Measurements from ENCODE around the gene CRYZL1. TPM values are rescaled to one million over a fixed set of nuclear protein-coding genes. Genes with fewer than 3 reads are reported as not detected.
A peak's percentile ranks its signal among the peaks of the same experiment; 100 is the strongest.

CRYZL1 gene
- polyA plus RNA-seq, 1 donor (not counting 4 experiments of a cell fraction or from before 2014, with no cell fraction given) = 48.9 TPM

- Histone ChIP-seq H3K79me2 (ENCODE audit: control insufficient read depth, insufficient read depth, low read length) (no peaks in the 10 kb centered on the region), H3K27ac (ENCODE audit: control insufficient read depth, insufficient read depth, low read length) (no peak overlapping the region), H2AFZ (ENCODE audit: control insufficient read depth, low read length) (no peak overlapping the region), H3K4me3 (ENCODE audit: control insufficient read depth in 2 of 3, extremely low read depth in 1 of 3, insufficient read depth in 2 of 3, low read depth in 1 of 3, low read length in 3 of 3) (no peak overlapping the region), H3K4me2 (ENCODE audit: control insufficient read depth, extremely low read depth, insufficient read depth, low read depth, low read length) (no peak overlapping the region), H3K36me3 (ENCODE audit: control insufficient read depth in 2 of 2, extremely low read depth in 1 of 2, insufficient read depth in 2 of 2, low read length in 2 of 2) (peaks cover 9 to 16% of the 10 kb centered on the region in 2 experiments), H3K27me3 (ENCODE audit: control insufficient read depth, extremely low read depth, insufficient read depth, low read length) (no peaks in the 10 kb centered on the region), H3K9ac (ENCODE audit: control insufficient read depth, extremely low read depth, insufficient read depth, low read length) (no peak overlapping the region), H4K20me1 (ENCODE audit: control insufficient read depth, extremely low read depth, insufficient read depth, low read length) (no peaks in the 10 kb centered on the region), H3K9me1 (ENCODE audit: control insufficient read depth, extremely low read depth, insufficient read depth, low read length) (no peaks in the 10 kb centered on the region), H3K9me3 (ENCODE audit: control insufficient read depth, low read depth, low read length) (no peaks in the 10 kb centered on the region), H3K4me1 (ENCODE audit: control insufficient read depth, extremely low read depth, insufficient read depth, low read length) (no peaks in the 10 kb centered on the region)
- no peak for DNase-seq (ENCODE audit: low read depth, low spot score)
- dilution Hi-C loops (cut with MboI; ENCODE audit: extremely low pct_ligation_motif_present, low sequenced_read_pairs) = no loop called here
- no peak for FAIRE-seq
- TF ChIP-seq CTCF (optimal IDR thresholded peaks at IDR 0.05 in 1 of 3, IDR thresholded peaks at IDR 0.05 in 1 of 3, conservative IDR thresholded peaks at IDR 0.05 in 1 of 3; ENCODE audit: extremely low read depth in 1 of 3, insufficient read depth in 2 of 3, low read length in 3 of 3) = no peak
- TF ChIP-seq EZH2 (IDR thresholded peaks at IDR 0.05; ENCODE audit: low read length) = no peak
Measured at GRCh38 chr21:33598051-33598450, 43.5 kb downstream of the CRYZL1 start.

GRCh38 chr21:33588485-33589335 lies 52.8 kb downstream of the CRYZL1 start, which contains the start of gene DONSON:
Gene DONSON (minus strand): TSS chr21:33588684. CDS start chr21:33588641, 43 bp downstream.
- Histone ChIP-seq H3K9me3 (ENCODE audit: control insufficient read depth, low read depth, low read length) (no peaks in the 10 kb centered on the region), H3K9me1 (ENCODE audit: control insufficient read depth, extremely low read depth, insufficient read depth, low read length) (no peaks in the 10 kb centered on the region), H3K27me3 (ENCODE audit: control insufficient read depth, extremely low read depth, insufficient read depth, low read length) (no peaks in the 10 kb centered on the region), H3K4me2 (ENCODE audit: control insufficient read depth, extremely low read depth, insufficient read depth, low read depth, low read length) (peak within 1 kb of the TSS; percentile 98), H4K20me1 (ENCODE audit: control insufficient read depth, extremely low read depth, insufficient read depth, low read length) (no peaks in the 10 kb centered on the region), H3K79me2 (ENCODE audit: control insufficient read depth, insufficient read depth, low read length) (peaks cover 16% of the 10 kb centered on the region), H3K27ac (ENCODE audit: control insufficient read depth, insufficient read depth, low read length) (peak within 1 kb of the TSS; percentile 69), H3K9ac (ENCODE audit: control insufficient read depth, extremely low read depth, insufficient read depth, low read length) (peak within 1 kb of the TSS; percentile 88), H3K36me3 (ENCODE audit: control insufficient read depth in 2 of 2, extremely low read depth in 1 of 2, insufficient read depth in 2 of 2, low read length in 2 of 2) (peaks cover 0 to 5% of the 10 kb centered on the region in 2 experiments), H2AFZ (ENCODE audit: control insufficient read depth, low read length) (peak within 1 kb of the TSS; percentile 97), H3K4me3 (ENCODE audit: control insufficient read depth in 2 of 3, extremely low read depth in 1 of 3, insufficient read depth in 2 of 3, low read depth in 1 of 3, low read length in 3 of 3) (peak within 1 kb of the TSS; percentile 59 to 91 (median 79)), H3K4me1 (ENCODE audit: control insufficient read depth, extremely low read depth, insufficient read depth, low read length) (peaks cover 5% of the 10 kb centered on the region)
- TF ChIP-seq CTCF (optimal IDR thresholded peaks at IDR 0.05 in 1 of 3, IDR thresholded peaks at IDR 0.05 in 1 of 3, conservative IDR thresholded peaks at IDR 0.05 in 1 of 3; ENCODE audit: extremely low read depth in 1 of 3, insufficient read depth in 2 of 3, low read length in 3 of 3) (no peak), EZH2 (IDR thresholded peaks at IDR 0.05; ENCODE audit: low read length) (no peak)
- no peak for DNase-seq (ENCODE audit: low read depth, low spot score)
- dilution Hi-C loops (cut with MboI; ENCODE audit: extremely low pct_ligation_motif_present, low sequenced_read_pairs) = no loop called here
- no peak for FAIRE-seq
